Erythroblast (primary cell): ENCODE data around the gene AGR2.

ENCODE experiments used
- GATA1 ChIP-seq: IDR thresholded peaks from 2 replicates; pipeline ENCODE4 v1.6.1; 2011; ENCODE audit warnings: low read depth, mild to moderate bottlenecking, control low read depth, low read length, moderate library complexity
- POLR2A ChIP-seq: IDR thresholded peaks from 2 replicates; pipeline ENCODE4 v1.6.1; 2011; ENCODE audit warnings: mild to moderate bottlenecking, low read length

DNA sequence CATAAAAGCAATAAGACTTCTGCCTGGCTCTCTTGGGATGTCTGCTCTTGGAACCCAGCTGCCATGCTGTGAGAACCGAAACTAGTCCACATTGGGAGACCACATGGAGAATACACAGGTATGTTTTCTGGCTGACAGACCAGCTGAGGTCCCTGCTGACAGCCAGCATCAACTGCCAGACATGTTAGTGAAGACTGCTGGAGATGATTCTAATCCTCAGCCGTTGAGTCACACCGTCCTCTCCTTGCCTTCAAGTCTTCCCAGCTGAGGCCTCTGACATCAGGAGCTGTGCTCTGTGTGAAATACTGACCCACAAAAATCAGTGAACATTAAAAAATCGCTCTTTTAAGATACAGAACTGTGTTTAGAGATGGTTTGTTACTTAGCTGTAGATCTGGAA is 36.9 kb upstream of the AGR2 start:
- TF ChIP-seq POLR2A = no peak
- no peak for TF ChIP-seq GATA1
